SK-N-SH (cell line): ENCODE results near the gene TOR4A.

Experiments
- EP300 ChIP-seq, 2 experiments: IDR thresholded peaks; 2 replicates each; pipeline versions ENCODE4 v1.4.0 to v1.6.1; 2012; ENCODE audit warnings: borderline replicate concordance in 1 of 2, low read depth in 1 of 2, low read length in 1 of 2
- EZH2phosphoT487 ChIP-seq: fragments of 200-600 bp; sonication (generic); IDR thresholded peaks from 2 replicates; pipeline ENCODE4 v1.6.1; 2017; ENCODE audit warnings: low read depth, mixed run types, mild to moderate bottlenecking, antibody characterized with exemption, moderate library complexity, borderline replicate concordance
- FOXM1 ChIP-seq: IDR thresholded peaks from 2 replicates; pipeline ENCODE4 v1.4.0; 2012; ENCODE audit warnings: low read depth, mild to moderate bottlenecking
- GABPA ChIP-seq: IDR thresholded peaks from 2 replicates; pipeline ENCODE4 v1.4.0; 2012; ENCODE audit warnings: low read depth, mild to moderate bottlenecking
- NRF1 ChIP-seq: IDR thresholded peaks from 2 replicates; pipeline ENCODE4 v1.6.1; 2012; ENCODE audit warnings: low read depth, mild to moderate bottlenecking, low read length
- POLR2AphosphoS5 ChIP-seq: IDR thresholded peaks from 2 replicates; pipeline ENCODE4 v1.6.1; 2012; ENCODE audit warnings: low read depth, low read length
- RCOR1 ChIP-seq: fragments of 150-350 bp; IDR thresholded peaks from 2 replicates; pipeline ENCODE4 v1.6.1; 2017; ENCODE audit warnings: antibody characterized with exemption, low read length
- REST ChIP-seq: IDR thresholded peaks from 2 replicates; pipeline ENCODE4 v1.6.1; 2012; ENCODE audit warnings: mild to moderate bottlenecking, low read depth, low read length, moderate library complexity
- SIN3A ChIP-seq: IDR thresholded peaks from 2 replicates; pipeline ENCODE4 v1.6.1; 2012; ENCODE audit warnings: low read depth, mild to moderate bottlenecking, low read length, moderate library complexity, borderline replicate concordance
- TCF12 ChIP-seq: IDR thresholded peaks from 2 replicates; pipeline ENCODE4 v1.4.0; 2012
- TF ChIP-seq, protein P1 (sequence below): fragments of 200-600 bp; sonication (generic); IDR thresholded peaks from 2 replicates; pipeline ENCODE4 v1.6.1; 2017; ENCODE audit warnings: antibody characterized with exemption, mild to moderate bottlenecking, moderate library complexity
- TF ChIP-seq, protein P2 (sequence below): fragments of 150-350 bp; IDR thresholded peaks from 2 replicates; pipeline ENCODE4 v1.6.1; 2016; ENCODE audit warnings: mild to moderate bottlenecking, low read depth, low read length
- TF ChIP-seq, protein P3 (sequence below): IDR thresholded peaks from 2 replicates; pipeline ENCODE4; 2012

GRCh38 chr9:137273611-137274320 lies 3.8 kb upstream of the TOR4A start:
- TF ChIP-seq EP300 (IDR thresholded peaks at IDR 0.05; ENCODE audit: borderline replicate concordance in 1 of 2, low read depth in 1 of 2, low read length in 1 of 2) (no peak), POLR2AphosphoS5 (no peak), EZH2phosphoT487 (no peak), RCOR1 (no peak), SIN3A (no peak), NRF1 (no peak), GABPA (no peak), REST (no peak), FOXM1 (no peak), TCF12 (no peak)
- TF ChIP-seq, protein P1, sequence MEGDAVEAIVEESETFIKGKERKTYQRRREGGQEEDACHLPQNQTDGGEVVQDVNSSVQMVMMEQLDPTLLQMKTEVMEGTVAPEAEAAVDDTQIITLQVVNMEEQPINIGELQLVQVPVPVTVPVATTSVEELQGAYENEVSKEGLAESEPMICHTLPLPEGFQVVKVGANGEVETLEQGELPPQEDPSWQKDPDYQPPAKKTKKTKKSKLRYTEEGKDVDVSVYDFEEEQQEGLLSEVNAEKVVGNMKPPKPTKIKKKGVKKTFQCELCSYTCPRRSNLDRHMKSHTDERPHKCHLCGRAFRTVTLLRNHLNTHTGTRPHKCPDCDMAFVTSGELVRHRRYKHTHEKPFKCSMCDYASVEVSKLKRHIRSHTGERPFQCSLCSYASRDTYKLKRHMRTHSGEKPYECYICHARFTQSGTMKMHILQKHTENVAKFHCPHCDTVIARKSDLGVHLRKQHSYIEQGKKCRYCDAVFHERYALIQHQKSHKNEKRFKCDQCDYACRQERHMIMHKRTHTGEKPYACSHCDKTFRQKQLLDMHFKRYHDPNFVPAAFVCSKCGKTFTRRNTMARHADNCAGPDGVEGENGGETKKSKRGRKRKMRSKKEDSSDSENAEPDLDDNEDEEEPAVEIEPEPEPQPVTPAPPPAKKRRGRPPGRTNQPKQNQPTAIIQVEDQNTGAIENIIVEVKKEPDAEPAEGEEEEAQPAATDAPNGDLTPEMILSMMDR = no peak
- TF ChIP-seq, protein P2, sequence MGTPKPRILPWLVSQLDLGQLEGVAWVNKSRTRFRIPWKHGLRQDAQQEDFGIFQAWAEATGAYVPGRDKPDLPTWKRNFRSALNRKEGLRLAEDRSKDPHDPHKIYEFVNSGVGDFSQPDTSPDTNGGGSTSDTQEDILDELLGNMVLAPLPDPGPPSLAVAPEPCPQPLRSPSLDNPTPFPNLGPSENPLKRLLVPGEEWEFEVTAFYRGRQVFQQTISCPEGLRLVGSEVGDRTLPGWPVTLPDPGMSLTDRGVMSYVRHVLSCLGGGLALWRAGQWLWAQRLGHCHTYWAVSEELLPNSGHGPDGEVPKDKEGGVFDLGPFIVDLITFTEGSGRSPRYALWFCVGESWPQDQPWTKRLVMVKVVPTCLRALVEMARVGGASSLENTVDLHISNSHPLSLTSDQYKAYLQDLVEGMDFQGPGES = no peak
- TF ChIP-seq, protein P3, sequence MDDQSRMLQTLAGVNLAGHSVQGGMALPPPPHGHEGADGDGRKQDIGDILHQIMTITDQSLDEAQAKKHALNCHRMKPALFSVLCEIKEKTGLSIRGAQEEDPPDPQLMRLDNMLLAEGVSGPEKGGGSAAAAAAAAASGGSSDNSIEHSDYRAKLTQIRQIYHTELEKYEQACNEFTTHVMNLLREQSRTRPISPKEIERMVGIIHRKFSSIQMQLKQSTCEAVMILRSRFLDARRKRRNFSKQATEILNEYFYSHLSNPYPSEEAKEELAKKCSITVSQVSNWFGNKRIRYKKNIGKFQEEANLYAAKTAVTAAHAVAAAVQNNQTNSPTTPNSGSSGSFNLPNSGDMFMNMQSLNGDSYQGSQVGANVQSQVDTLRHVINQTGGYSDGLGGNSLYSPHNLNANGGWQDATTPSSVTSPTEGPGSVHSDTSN = no peak
